LNCAP (cell line): Measurements from ENCODE around the gene SERINC5.

ENCODE experiments used
- TF ChIP-seq, protein P1 (sequence below): fragments of 450-650 bp; IDR thresholded peaks from 2 replicates; pipeline ENCODE4 v1.5.1; 2017; ENCODE audit warnings: mild to moderate bottlenecking

Gene SERINC5

DNA sequence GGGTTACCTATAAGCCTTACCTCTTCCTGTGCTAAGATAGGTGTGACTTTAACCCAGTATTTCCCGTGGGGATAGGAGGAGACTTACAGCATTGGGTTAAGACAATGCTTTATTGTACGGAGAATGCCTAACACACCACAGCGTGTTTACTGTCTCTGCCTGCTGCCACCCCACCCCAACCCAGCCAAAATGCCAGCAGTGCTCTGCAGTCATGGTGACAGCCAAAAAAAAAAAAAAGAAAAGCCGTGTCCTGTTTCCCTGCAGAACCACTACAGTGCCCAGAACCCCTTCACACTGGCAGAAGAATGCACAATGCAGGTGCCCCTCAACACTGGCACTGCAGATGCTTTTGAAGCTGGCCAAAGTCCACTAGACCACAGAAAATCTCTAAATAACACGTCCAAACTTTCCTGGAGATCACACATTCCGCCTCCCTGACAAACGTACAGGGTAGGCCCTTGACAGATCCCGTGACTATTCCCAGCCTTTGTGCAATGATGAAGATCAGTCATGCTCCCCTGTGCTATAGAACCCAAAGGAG is 102.2 kb downstream of the SERINC5 start:
- TF ChIP-seq, protein P1, sequence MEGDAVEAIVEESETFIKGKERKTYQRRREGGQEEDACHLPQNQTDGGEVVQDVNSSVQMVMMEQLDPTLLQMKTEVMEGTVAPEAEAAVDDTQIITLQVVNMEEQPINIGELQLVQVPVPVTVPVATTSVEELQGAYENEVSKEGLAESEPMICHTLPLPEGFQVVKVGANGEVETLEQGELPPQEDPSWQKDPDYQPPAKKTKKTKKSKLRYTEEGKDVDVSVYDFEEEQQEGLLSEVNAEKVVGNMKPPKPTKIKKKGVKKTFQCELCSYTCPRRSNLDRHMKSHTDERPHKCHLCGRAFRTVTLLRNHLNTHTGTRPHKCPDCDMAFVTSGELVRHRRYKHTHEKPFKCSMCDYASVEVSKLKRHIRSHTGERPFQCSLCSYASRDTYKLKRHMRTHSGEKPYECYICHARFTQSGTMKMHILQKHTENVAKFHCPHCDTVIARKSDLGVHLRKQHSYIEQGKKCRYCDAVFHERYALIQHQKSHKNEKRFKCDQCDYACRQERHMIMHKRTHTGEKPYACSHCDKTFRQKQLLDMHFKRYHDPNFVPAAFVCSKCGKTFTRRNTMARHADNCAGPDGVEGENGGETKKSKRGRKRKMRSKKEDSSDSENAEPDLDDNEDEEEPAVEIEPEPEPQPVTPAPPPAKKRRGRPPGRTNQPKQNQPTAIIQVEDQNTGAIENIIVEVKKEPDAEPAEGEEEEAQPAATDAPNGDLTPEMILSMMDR, result no peak

- TF ChIP-seq, protein P1, result no peak
Observed at GRCh38 chr5:80152778-80153177, 103.1 kb downstream of the SERINC5 start.

- TF ChIP-seq, protein P1, result no peak
Observed at GRCh38 chr5:80151890-80152289, 104.0 kb downstream of the SERINC5 start.

GRCh38 chr5:80150731-80151130 is 105.1 kb downstream of the SERINC5 start:
- TF ChIP-seq, protein P1, result no peak

GRCh38 chr5:80149161-80149609 is 106.7 kb downstream of the SERINC5 start:
- TF ChIP-seq, protein P1, result no peak

DNA sequence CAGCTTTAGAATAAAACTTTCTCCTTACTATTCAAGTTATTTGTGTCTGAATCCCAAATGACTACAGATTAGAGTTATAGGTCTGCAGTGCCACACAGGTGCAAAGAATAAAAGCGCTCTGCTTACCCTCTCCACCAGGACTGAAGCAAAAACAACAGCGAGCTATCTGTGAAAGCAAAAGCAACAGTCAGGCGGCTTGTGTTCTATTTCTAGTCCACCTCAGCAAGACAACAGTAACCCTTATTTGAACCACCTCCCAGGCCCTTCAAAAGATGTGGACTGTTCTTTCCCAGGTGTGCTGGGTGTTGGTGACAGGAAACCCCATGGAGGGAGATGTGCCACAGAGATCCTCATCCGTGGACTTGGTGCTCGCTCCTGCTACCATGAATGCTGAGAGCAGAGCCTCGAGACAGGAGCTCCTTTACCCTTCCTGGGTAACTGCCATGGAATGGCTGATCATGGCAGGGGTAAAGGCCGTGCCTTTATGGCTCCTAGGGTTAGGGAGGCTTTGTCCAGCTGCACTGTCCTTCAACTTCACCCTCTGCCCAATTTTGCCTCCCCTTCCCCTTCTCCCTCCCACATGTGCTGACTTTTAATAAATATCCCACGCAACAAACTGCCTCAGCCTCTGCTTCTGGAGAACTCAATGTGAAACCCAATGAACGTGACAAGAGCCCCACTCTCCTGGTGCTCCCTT is 108.6 kb downstream of the SERINC5 start:
- TF ChIP-seq, protein P1, result no peak

- TF ChIP-seq, protein P1, result no peak
Observed at GRCh38 chr5:80146046-80146445, 109.8 kb downstream of the SERINC5 start.

GRCh38 chr5:80143491-80143890 is 112.4 kb downstream of the SERINC5 start:
- TF ChIP-seq, protein P1, result no peak
